Peyer's patch (tissue), 4 donors: Measurements from ENCODE around the gene SULT1C4.
A peak's percentile ranks its signal among the peaks of the same experiment; 100 is the strongest.

Experiments
- CTCF ChIP-seq, 6 experiments: fragments of 450-650 bp in 4 of 6; fragments of 200-600 bp in 2 of 6; sonication (generic) in 1 of 6; IDR thresholded peaks; one replicate each; pipeline ENCODE4 v1.5.1; 2017 to 2019; ENCODE audit warnings: antibody characterized with exemption in 6 of 6, mild to moderate bottlenecking in 3 of 6, moderate library complexity in 1 of 6
- POLR2A ChIP-seq, 2 donors: fragments of 450-650 bp; IDR thresholded peaks; one replicate each; pipeline ENCODE4 v1.5.1; 2017; ENCODE audit warnings: antibody characterized with exemption in 2 of 2, mild to moderate bottlenecking in 2 of 2, moderate library complexity in 2 of 2

GRCh38 chr2:108417254-108417653 is 39.5 kb downstream of the SULT1C4 start:
- TF ChIP-seq CTCF (IDR thresholded peaks at IDR 0.05) (peak in 4 of 6 experiments; percentile 11 to 68 (median 64)), POLR2A (IDR thresholded peaks at IDR 0.05) (no peak)
